ENCODE measurements around the gene PMEL.
"Not testable (repeated sequence)": the region's sequence is repeated elsewhere in the genome, so short reads cannot be mapped to it uniquely, and the experiment has no call there.

Gene PMEL

DNA sequence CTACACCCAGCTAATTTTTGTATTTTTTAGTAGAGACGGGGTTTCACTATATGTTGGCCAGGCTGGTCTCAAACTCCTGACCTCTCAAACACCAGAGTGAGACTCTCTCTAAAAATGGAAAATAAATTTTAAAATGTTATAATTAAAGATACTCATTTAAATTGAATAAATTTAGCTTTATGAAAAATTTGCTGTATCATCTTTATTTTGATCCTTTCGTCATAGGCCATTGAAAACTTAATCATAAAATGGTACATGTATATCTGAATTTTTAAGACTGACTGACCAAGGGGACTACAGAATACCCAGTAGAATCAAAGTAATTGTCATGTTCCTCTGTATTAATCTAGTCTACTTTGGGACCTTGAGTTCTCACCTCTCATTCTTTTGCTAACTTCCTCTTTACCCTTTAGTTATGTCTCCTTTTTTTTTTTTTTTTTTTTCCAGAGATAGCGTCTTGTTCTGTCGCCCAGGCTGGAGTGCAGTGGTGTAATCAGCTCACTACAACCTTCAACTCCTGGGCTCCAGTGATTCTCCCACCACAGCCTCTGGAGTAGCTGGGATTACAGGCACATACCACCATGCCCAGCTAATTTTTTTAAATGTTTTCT lies 17.5 kb upstream of the PMEL start:
- no peak for DNase-seq (ENCODE audit: low read depth in 2 of 2)

- no peak for DNase-seq (ENCODE audit: low read depth in 2 of 2)
These were observed 16.6 kb upstream of the PMEL start for GRCh38 chr12:55982319-55982936.

DNA sequence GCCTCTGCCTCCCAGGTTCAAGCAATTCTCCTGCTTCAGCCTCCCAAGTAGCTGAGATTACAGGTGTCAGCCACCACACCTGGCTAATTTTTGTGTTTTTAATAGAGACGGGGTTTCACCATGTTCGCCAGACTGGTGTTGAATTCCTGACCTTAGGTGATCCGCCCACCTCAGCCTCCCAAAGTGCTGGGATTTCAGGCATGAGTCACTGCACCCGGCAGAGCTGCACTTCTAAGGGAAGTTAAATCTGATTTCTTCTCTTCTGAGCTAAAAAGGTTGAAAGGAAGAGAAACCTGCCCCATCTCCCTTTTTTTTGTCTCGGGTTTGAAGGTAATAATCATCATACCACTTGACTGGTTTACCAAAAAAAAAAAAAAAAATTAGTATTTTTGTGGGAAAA lies 16.0 kb upstream of the PMEL start:
- not testable (repeated sequence) for DNase-seq (ENCODE audit: low read depth in 2 of 2)

- no peak for DNase-seq (ENCODE audit: low read depth in 2 of 2)
These were observed 13.2 kb upstream of the PMEL start for GRCh38 chr12:55979069-55979468.

GRCh38 chr12:55978393-55978792 lies 12.6 kb upstream of the PMEL start:
- no peak for DNase-seq (ENCODE audit: low read depth in 2 of 2)

- peak in 1 of 2 donors; percentile 10 for DNase-seq (ENCODE audit: low read depth in 2 of 2)
These were observed 8.5 kb upstream of the PMEL start for GRCh38 chr12:55974308-55974730.

GRCh38 chr12:55973599-55974307 lies 7.9 kb upstream of the PMEL start, which contains the start of gene RAB5B:
RAB5B (plus strand) TSS chr12:55974078; CDS start chr12:55986961, 12,883 bp downstream.
- DNase-seq (ENCODE audit: low read depth in 2 of 2) = peak; percentile 87 to 93

- no peak for DNase-seq (ENCODE audit: low read depth in 2 of 2)
These were observed 7.2 kb upstream of the PMEL start for GRCh38 chr12:55972911-55973598.

- DNase-seq (ENCODE audit: low read depth in 2 of 2) = no peak
These were observed 6.6 kb upstream of the PMEL start for GRCh38 chr12:55972456-55972855.

DNA sequence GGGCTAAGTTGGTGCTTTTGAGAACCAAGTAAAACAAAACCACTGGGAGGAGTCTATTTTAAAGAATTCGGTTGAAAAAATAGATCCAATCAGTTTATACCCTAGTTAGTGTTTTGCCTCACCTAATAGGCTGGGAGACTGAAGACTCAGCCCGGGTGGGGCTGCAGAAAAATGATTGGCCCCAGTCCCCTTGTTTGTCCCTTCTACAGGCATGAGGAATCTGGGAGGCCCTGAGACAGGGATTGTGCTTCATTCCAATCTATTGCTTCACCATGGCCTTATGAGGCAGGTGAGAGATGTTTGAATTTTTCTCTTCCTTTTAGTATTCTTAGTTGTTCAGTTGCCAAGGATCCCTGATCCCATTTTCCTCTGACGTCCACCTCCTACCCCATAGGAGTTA lies 6.2 kb upstream of the PMEL start:
- no peak for DNase-seq (ENCODE audit: low read depth in 2 of 2)

- DNase-seq (ENCODE audit: low read depth in 2 of 2) = no peak
These were observed 4.9 kb upstream of the PMEL start for GRCh38 chr12:55970775-55971174.

GRCh38 chr12:55969356-55969755 lies 3.5 kb upstream of the PMEL start:
- DNase-seq (ENCODE audit: low read depth in 2 of 2) = no peak

GRCh38 chr12:55966408-55967281 lies 803 bp upstream of the PMEL start, which contains the start of gene CDK2:
CDK2 (plus strand) TSS chr12:55966830; CDS start chr12:55967009, 179 bp downstream.
- DNase-seq (ENCODE audit: low read depth in 2 of 2) = peak; percentile 84 to 91

- no peak for DNase-seq (ENCODE audit: low read depth in 2 of 2)
These were observed 602 bp downstream of the PMEL start for GRCh38 chr12:55965240-55965639.

DNA sequence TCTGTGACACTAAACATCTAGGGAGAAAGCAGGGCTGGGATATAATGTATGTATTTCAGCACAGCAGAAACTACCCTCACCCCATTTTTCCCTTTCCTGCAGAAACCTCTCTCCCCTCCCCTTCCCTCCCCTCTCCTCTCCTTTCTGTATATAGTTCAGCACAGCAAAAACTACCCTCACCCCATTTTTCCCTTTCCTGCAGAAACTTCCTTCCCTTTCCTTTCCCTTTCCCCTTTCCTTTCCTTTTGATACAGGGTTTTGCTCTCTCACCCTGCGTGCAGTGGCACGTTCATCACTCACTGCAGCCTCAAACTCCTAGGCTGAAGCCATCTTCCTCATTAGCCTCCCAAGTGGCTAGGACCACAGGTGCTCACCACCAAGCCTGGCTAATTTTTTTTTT lies 2.1 kb downstream of the PMEL start:
- no peak for DNase-seq (ENCODE audit: low read depth in 2 of 2)

DNA sequence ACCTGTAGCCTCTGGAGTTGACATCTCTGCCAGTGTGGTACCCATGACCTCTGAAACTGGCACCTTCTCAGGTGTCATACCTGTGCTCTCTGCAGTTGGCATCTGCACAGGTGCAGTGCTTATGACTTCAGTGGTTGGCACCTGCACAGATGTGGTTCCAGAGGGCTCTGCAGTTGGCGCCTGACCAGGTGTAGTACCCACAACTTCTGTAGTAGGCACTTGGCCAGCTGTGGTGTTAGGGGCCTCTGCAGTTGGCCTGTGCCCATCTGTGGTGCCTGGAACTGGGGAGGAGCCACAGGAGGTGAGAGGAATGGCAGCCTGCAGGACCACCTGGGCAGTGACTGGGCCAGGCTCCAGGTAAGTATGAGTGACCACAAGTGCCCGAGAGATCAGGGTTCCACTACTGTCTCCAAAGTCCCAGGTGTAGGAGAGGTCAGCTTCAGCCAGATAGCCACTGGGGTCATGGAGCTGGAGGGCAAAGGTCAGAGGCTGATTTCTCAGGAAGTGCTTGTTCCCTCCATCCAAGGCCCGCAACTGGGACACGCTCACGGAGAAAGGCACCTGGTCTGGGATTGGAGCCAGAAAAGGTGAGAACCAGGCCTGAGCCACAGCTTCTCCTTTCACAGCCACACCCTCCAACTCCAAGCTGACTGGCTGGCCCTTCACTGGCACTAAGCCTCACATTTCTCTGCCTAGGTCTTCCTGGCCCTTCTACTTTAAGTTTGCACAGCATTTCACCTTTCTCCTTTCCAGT lies 8.6 kb downstream of the PMEL start:
- DNase-seq (ENCODE audit: low read depth in 2 of 2) = no peak

GRCh38 chr12:55955800-55956508 lies 9.9 kb downstream of the PMEL start:
- peak in 1 of 2 donors; percentile 35 for DNase-seq (ENCODE audit: low read depth in 2 of 2)

DNA sequence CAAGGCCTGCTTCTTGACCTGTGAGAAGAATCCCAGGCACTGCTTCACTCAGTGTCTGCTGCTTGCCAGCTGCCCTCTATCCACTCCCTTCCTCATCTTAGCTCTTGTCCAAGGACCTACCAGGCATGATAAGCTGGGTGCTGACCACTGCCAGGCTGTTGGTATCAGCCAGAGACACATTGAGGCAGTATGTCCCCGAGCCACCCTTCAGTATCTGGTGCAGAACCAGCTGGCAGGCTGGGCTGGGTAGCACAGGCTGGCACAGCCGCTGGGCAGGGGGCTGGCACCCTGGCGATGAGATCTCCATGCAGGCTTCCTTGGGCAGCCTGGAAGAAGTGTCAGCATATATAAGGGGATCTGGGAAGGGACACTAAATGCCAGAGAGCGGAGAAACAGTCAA lies 10.5 kb downstream of the PMEL start:
- DNase-seq (ENCODE audit: low read depth in 2 of 2) = no peak

- no peak for DNase-seq (ENCODE audit: low read depth in 2 of 2)
These were observed 19.3 kb downstream of the PMEL start for GRCh38 chr12:55946553-55946952.

GRCh38 chr12:55942577-55943136 lies 23.2 kb downstream of the PMEL start:
- no peak for DNase-seq (ENCODE audit: low read depth in 2 of 2)

Measured in stimulated activated CD4-positive, alpha-beta T cell treated with anti-CD3 and anti-CD28 coated beads, Interleukin-1b, Interleukin-23, amount 100 ng/mL, for 4 hours (primary cell).